ENCODE data around the gene PDE3A. TPM values are rescaled to one million over a fixed set of nuclear protein-coding genes. Genes with fewer than 3 reads are reported as not detected.
"Not testable (repeated sequence)": the region's sequence is repeated elsewhere in the genome, so short reads cannot be mapped to it uniquely, and the experiment has no call there.

Gene PDE3A
- total RNA-seq, 1 donor from 2014 or later = 51.1 TPM

DNA sequence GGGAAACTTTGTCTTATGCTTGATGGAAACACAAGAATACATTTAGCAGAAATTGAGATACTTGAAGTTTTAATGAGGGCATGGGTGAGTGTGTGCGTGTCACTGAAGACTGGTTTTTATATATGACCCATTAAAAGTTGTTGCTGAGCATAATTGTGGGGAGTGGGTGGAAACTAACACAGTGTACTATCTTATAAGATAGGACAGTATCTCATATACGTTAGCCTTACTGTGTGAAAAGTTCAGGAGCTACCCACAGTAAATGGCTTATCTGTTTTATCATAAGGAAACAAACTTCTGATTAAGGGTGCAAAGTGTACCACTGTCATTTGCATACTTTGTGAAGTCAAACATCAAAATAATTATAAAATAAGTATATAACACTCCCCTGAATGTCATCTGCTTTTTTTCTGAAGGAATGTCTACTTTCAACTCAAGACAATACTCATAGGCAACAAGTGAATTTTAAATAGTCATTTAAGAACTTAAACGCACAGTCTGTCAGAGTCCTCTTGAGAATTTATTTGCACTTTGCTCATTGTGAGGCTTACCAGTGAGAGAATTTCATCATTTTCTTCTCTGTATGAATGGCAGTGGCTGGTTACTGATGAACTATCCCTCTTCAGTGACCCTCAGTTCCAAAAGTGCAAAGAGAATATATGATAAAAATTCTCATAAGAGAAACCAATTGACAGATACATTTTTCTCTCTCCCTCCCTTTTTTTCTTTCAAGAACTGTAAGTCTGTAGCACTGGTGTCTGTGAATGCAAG, 4.2 kb downstream of the PDE3A start:
- no peak for DNase-seq (ENCODE audit: low read depth, low spot score)

- DNase-seq (ENCODE audit: low read depth, low spot score) = no peak
These were observed 6.5 kb downstream of the PDE3A start for GRCh38 chr12:20374795-20375194.

GRCh38 chr12:20375560-20375959, 7.2 kb downstream of the PDE3A start:
- DNase-seq (ENCODE audit: low read depth, low spot score) = no peak

DNA sequence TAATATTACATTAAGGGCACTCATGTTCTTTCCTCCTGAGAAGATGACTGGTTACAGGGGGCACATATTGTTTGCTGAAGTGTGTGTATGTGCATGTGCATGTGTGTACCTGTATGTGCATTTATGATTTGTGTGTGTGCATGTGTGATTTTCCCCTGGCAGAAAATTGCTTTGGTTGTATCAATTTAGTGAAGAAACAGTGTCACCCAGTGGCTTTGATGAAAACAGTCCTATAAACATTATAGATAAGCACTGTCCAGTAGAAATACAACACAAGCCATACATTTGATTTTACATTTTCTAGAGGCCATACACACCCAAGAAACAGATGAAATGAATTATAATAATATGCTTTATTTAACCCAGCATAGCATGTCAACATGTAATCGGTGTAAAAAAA, 8.6 kb downstream of the PDE3A start:
- DNase-seq (ENCODE audit: low read depth, low spot score) = peak; percentile 41

- DNase-seq (ENCODE audit: low read depth, low spot score) = no peak
These were observed 9.4 kb downstream of the PDE3A start for GRCh38 chr12:20377750-20378149.

DNA sequence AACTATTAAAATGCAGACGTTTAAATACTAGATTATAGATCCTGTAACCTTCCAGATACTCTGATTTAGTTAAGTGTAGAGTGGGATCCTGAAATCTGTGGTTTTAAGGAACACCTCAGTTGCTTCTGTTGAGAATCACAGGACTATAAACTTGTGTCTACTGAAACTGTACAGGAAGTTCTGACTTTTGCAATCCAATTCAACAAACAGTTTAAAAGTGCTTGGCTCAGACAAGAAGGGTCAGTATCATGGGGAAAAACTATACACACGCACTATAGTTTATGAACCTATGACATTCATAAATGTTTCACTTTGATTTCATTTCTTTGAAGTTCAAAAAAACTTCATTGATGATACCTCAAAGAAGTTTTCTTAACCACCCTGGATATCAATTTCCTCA, 13.8 kb downstream of the PDE3A start:
- no peak for DNase-seq (ENCODE audit: low read depth, low spot score)

- DNase-seq (ENCODE audit: low read depth, low spot score) = no peak
These were observed 15.3 kb downstream of the PDE3A start for GRCh38 chr12:20383612-20384011.

DNA sequence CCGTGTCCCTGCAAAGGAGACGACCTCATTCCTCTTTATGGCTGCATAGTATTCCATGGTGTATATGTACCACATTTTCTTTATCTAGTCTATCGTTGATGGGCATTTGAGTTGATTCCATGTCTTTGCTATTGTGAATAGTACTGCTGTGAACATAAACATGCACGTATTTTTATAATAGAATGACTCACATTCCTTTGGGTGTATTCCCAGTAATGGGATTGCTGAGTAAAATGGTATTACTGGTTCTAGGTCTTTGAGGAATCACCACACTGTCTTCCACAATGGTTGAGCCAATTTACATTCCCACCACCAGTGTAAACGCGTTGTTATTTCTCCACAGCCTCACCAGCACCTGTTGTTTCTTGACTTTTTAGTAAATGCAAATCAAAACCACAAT, 16.5 kb downstream of the PDE3A start:
- not testable (repeated sequence) for DNase-seq (ENCODE audit: low read depth, low spot score)

DNA sequence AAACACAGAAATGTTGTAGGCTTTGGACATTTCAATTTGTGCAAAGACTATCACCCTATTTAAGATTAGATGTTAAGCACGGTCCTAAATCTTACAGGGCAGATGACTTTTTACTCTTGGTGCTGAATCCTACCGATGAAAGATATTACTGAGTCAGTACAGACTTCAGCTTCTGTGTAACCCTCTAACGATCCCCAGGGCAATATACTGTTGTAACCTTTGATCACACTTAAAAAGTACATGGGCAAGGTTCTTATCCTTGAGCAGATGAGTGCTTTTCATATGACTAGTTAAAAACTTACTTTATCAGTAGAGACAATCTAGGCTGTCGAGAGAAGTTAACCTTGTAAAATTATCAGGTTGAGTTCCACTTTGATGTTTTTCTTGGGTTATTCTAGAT, 22.5 kb downstream of the PDE3A start:
- no peak for DNase-seq (ENCODE audit: low read depth, low spot score)

DNA sequence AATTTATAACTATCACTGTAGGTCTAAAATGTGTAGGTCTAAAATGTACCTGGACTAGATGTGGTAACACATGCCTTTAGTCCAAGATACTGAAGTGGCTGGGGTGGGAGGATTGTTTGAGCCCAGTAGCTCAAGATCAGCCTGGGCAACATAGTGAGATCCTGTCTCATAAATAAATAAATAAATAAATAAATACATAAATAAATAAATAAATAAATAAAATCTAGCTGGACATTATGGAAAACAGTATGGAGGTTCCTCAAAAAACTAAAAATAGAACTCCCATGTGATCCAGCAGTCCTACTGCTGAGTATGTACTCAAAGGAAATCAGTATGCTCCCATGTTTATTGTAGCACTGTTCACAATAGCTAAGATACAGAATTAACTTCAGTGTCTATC, 24.0 kb downstream of the PDE3A start:
- no peak for DNase-seq (ENCODE audit: low read depth, low spot score)

DNA sequence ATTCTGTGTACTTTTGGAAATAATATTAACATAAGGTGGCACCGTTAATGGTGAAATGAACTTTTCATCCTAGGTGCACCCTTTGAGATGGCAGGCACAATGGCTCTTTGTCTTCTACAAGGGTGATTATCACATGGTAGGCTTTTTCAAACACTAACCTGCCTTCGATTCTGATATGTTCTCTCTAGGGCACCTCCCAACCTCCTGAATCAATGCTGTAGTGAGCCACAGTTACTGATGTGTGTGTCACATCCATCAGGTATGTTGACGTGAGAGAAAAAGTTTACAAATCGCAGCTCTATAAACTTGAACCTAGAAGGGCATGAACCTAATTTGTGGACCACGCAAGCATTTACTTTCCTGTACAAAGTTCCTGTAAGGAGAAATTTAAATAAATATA, 25.4 kb downstream of the PDE3A start:
- no peak for DNase-seq (ENCODE audit: low read depth, low spot score)

GRCh38 chr12:20395791-20396550, 27.6 kb downstream of the PDE3A start:
- no peak for DNase-seq (ENCODE audit: low read depth, low spot score)

- no peak for DNase-seq (ENCODE audit: low read depth, low spot score)
These were observed 30.3 kb downstream of the PDE3A start for GRCh38 chr12:20398686-20399085.

DNA sequence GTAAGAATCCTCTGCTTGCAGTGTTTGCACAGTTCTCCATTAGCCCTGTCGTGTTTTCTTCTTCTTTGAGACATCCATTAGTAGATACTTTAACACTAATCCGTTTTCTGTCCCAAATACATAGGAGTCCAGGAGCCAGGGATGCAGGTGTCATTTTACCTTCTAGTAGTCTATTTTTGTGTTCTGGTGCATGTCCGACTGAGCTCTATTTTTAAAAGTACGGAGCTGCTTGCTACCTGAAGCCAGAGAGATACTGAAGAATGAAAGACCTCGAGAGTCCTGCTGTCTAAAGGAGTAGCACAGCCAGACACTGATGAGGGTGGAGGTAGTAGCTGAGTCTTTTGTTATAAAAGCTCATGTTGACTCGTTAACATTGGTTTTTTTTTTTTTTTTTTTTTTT, 31.7 kb downstream of the PDE3A start:
- DNase-seq (ENCODE audit: low read depth, low spot score) = no peak

DNA sequence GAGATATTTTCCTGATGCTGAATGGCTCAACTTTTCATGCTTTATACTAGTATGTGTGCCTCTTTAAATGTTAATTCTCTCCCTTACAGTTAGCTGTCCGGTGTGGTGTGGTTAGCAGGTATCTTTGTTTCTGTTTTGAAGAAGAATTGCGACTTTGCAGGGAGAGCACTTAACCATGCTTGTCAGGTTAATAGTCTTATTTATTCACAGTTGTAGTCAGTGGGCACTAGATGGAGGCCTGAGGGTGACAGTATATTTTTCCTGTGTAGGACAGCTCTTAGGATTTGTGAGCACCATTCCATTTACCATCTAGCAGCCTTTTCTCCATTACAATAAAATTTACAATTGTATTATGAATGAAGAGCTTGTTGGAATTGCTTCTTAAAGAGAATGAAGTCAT, 34.9 kb downstream of the PDE3A start:
- DNase-seq (ENCODE audit: low read depth, low spot score) = no peak

- DNase-seq (ENCODE audit: low read depth, low spot score) = peak; percentile 59
These were observed 36.4 kb downstream of the PDE3A start for GRCh38 chr12:20404576-20405346.

DNA sequence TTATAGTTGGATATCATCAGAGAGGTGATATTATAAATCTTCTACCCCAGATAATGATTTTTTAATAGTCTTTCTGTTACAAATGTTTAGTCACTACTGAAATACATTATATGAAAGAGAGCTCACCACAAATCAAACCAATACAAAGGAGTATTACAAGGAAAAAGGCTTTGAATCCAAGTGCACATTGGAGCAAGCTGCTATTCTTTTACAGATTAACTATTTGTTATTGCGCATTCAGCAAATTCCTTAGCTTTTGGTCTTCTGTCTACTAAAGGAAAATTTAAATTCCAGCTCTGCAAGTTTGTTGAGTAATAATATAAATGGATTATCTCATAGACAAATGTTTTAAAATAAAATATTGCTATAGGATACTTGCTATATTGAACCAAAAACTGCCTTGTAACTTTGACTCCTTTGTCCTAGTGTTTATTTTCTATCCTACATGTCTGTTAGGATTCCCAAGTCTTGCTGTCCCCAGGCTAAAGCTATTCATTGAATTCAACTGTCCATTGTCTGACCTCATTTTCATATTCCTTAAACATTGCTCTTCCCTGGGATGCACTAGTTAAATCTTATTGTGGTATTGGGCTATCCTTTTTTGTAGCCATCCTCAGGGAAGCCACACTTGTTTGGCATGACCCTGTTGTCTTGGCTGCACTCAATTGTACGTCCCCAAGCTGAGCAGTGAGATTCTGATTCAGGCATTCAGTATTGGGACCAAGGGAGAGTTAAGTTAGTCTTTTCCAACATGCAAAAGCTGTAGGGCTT, 41.5 kb downstream of the PDE3A start:
- DNase-seq (ENCODE audit: low read depth, low spot score) = no peak

DNA sequence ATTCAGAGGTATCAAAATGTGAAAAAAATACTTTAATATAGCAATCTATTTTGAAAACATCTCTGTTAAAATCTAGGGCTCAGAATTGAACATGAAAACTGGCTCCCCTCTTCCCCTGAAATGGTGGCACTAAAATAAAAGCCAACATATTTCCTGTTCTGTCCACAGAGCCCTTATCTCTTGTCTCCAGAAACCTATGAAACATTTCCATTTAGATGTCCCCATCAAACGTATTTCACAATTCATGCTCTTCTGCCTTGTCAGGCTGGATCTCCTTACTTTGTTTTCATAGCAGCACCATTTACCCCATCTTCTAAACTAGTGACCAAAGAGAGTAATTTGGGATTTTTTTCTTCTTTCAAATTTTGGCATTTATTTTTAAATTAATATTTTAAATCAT, 42.4 kb downstream of the PDE3A start:
- DNase-seq (ENCODE audit: low read depth, low spot score) = no peak

GRCh38 chr12:20411345-20411744, 43.0 kb downstream of the PDE3A start:
- DNase-seq (ENCODE audit: low read depth, low spot score) = no peak

- DNase-seq (ENCODE audit: low read depth, low spot score) = peak; percentile 78
These were observed 46.7 kb downstream of the PDE3A start for GRCh38 chr12:20415028-20415427.

GRCh38 chr12:20415641-20416040, 47.3 kb downstream of the PDE3A start:
- DNase-seq (ENCODE audit: low read depth, low spot score) = no peak
